SK-N-SH (cell line): ENCODE results near the gene ZDHHC12. TPM values are rescaled to one million over a fixed set of nuclear protein-coding genes. Genes with fewer than 3 reads are reported as not detected.

Source experiments
- CTCF ChIA-PET: fragments of 300-600, 350-600 bp; formaldehyde crosslinking; extraction: SDS; loops from one replicate; lab custom pipeline; 2021; lab: Yijun Ruan, JAX
- POLR2A ChIA-PET: fragments of 350-600 bp; sonication (Branson Sonifier 250); formaldehyde crosslinking; extraction: SDS; loops from one replicate; lab custom pipeline; 2020; ENCODE audit warnings: antibody characterized with exemption, inconsistent platforms; lab: Yijun Ruan, JAX
- DNase-seq: peaks from one replicate; pipeline ENCODE4 v3.0.0; 2012
- H2AFZ ChIP-seq: fragments of 200-600 bp; sonication (generic); 2 replicates; pipeline ENCODE4 v1.8.1; 2016; ENCODE audit warnings: antibody characterized with exemption, mild to moderate bottlenecking, low read depth
- H3F3A ChIP-seq: fragments of 200-600 bp; sonication (generic); replicated peaks from 2 replicates; pipeline ENCODE3; 2016; ENCODE audit warnings: antibody characterized with exemption, mild to moderate bottlenecking; ENCODE audit not compliant: insufficient read depth
- H3K27ac ChIP-seq, 2 experiments: fragments of 200-500 bp in 1 of 2; fragments of 200-600 bp in 1 of 2; sonication (Bioruptor generic) in 1 of 2; sonication (generic), shearing (Covaris generic) in 1 of 2; 2 replicates each; pipeline versions ENCODE4 v1.5.1 to v1.6.1; 2014 to 2016; ENCODE audit warnings: low read depth in 2 of 2, inconsistent platforms in 1 of 2, low read length in 1 of 2, mild to moderate bottlenecking in 1 of 2, mixed read lengths in 1 of 2
- H3K27me3 ChIP-seq: fragments of 200-600 bp; sonication (generic), shearing (Covaris generic); 2 replicates; pipeline ENCODE4 v1.6.1; 2016; ENCODE audit warnings: mixed run types; ENCODE audit not compliant: insufficient read depth
- H3K36me3 ChIP-seq, 2 experiments: fragments of 200-500 bp in 1 of 2; fragments of 200-600 bp in 1 of 2; sonication (Bioruptor generic) in 1 of 2; sonication (generic) in 1 of 2; replicated peaks in 1 of 2; 2 replicates each; pipeline versions ENCODE3 to v1.5.1; 2014 to 2016; ENCODE audit warnings: low read length in 1 of 2, mild to moderate bottlenecking in 1 of 2; ENCODE audit not compliant: insufficient read depth in 2 of 2, control insufficient read depth in 1 of 2
- H3K4me1 ChIP-seq, 2 experiments: fragments of 200-500 bp in 1 of 2; fragments of 200-600 bp in 1 of 2; sonication (Bioruptor generic) in 1 of 2; sonication (generic), shearing (Covaris generic) in 1 of 2; 2 replicates each; pipeline versions ENCODE4 v1.5.1 to v1.6.1; 2014 to 2016; ENCODE audit warnings: low read depth in 1 of 2, low read length in 1 of 2, mixed run types in 1 of 2; ENCODE audit not compliant: insufficient read depth in 2 of 2, control insufficient read depth in 1 of 2
- H3K4me2 ChIP-seq: fragments of 200-600 bp; sonication (generic), shearing (Covaris generic); 2 replicates; pipeline ENCODE4 v1.6.1; 2017; ENCODE audit warnings: mixed run types
- H3K4me3 ChIP-seq, 2 experiments: fragments of 200-500 bp in 1 of 2; fragments of 200-600 bp in 1 of 2; sonication (Bioruptor generic) in 1 of 2; sonication (generic), shearing (Covaris generic) in 1 of 2; 2 replicates each; pipeline versions ENCODE4 v1.5.1 to v1.8.1; 2014 to 2016; ENCODE audit warnings: low read depth in 2 of 2, inconsistent platforms in 1 of 2, low read length in 1 of 2, mild to moderate bottlenecking in 1 of 2, mixed read lengths in 1 of 2, moderate library complexity in 1 of 2
- H3K79me2 ChIP-seq: fragments of 200-600 bp; sonication (generic); 2 replicates; pipeline ENCODE4 v1.8.1; 2017; ENCODE audit warnings: mild to moderate bottlenecking; ENCODE audit not compliant: insufficient read depth
- H3K9ac ChIP-seq: fragments of 200-600 bp; sonication (generic); 2 replicates; pipeline ENCODE4 v1.6.1; 2017; ENCODE audit warnings: mixed run types
- H3K9me2 ChIP-seq: fragments of 200-600 bp; sonication (generic); 2 replicates; pipeline ENCODE4 v1.6.1; 2017; ENCODE audit warnings: mixed run types
- H3K9me3 ChIP-seq: fragments of 200-600 bp; sonication (generic); 2 replicates; pipeline ENCODE4 v1.6.1; 2017; ENCODE audit warnings: mixed run types, mild to moderate bottlenecking, moderate library complexity
- H4K20me1 ChIP-seq: fragments of 200-600 bp; sonication (generic); 2 replicates; pipeline ENCODE4 v1.6.1; 2017; ENCODE audit warnings: mild to moderate bottlenecking, mixed run types; ENCODE audit not compliant: insufficient read depth
- CHD2 ChIP-seq: fragments of 150-350 bp; IDR thresholded peaks from 2 replicates; pipeline ENCODE4 v1.6.1; 2018; ENCODE audit warnings: low read length; ENCODE audit not compliant: partially characterized antibody
- CTCF ChIP-seq: fragments of 200-600 bp; sonication (generic); IDR thresholded peaks from 2 replicates; pipeline ENCODE4 v1.6.1; 2017; ENCODE audit warnings: antibody characterized with exemption, mild to moderate bottlenecking, moderate library complexity
- ELF1 ChIP-seq: IDR thresholded peaks from 2 replicates; pipeline ENCODE4 v1.4.0; 2012
- EP300 ChIP-seq, 2 experiments: IDR thresholded peaks; 2 replicates each; pipeline versions ENCODE4 v1.4.0 to v1.6.1; 2012; ENCODE audit warnings: borderline replicate concordance in 1 of 2, low read depth in 1 of 2, low read length in 1 of 2
- EZH2phosphoT487 ChIP-seq: fragments of 200-600 bp; sonication (generic); IDR thresholded peaks from 2 replicates; pipeline ENCODE4 v1.6.1; 2017; ENCODE audit warnings: low read depth, mixed run types, mild to moderate bottlenecking, antibody characterized with exemption, moderate library complexity, borderline replicate concordance
- FOXM1 ChIP-seq: IDR thresholded peaks from 2 replicates; pipeline ENCODE4 v1.4.0; 2012; ENCODE audit warnings: low read depth, mild to moderate bottlenecking
- GABPA ChIP-seq: IDR thresholded peaks from 2 replicates; pipeline ENCODE4 v1.4.0; 2012; ENCODE audit warnings: low read depth, mild to moderate bottlenecking
- IRF3 ChIP-seq: fragments of 150-350 bp; IDR thresholded peaks from 2 replicates; pipeline ENCODE4 v1.6.1; 2016; ENCODE audit warnings: mild to moderate bottlenecking, low read depth, low read length
- JUND ChIP-seq: IDR thresholded peaks from 2 replicates; pipeline ENCODE4 v1.4.0; 2012
- MAX ChIP-seq: IDR thresholded peaks from 2 replicates; pipeline ENCODE4 v1.4.0; 2012; ENCODE audit warnings: low read depth
- MXI1 ChIP-seq: IDR thresholded peaks from 2 replicates; pipeline ENCODE4 v1.6.1; 2012; ENCODE audit warnings: mild to moderate bottlenecking, low read depth, low read length, improper control_type of control experiment
- NRF1 ChIP-seq: IDR thresholded peaks from 2 replicates; pipeline ENCODE4 v1.6.1; 2012; ENCODE audit warnings: low read depth, mild to moderate bottlenecking, low read length
- RAD21 ChIP-seq: IDR thresholded peaks from 2 replicates; pipeline ENCODE4 v1.6.1; 2012; ENCODE audit warnings: mild to moderate bottlenecking, low read length
- REST ChIP-seq: IDR thresholded peaks from 2 replicates; pipeline ENCODE4 v1.6.1; 2012; ENCODE audit warnings: mild to moderate bottlenecking, low read depth, low read length, moderate library complexity
- RFX5 ChIP-seq: IDR thresholded peaks from 2 replicates; pipeline ENCODE4 v1.6.1; 2012; ENCODE audit warnings: mild to moderate bottlenecking, improper control_type of control experiment, low read length
- SIN3A ChIP-seq: IDR thresholded peaks from 2 replicates; pipeline ENCODE4 v1.6.1; 2012; ENCODE audit warnings: low read depth, mild to moderate bottlenecking, low read length, moderate library complexity, borderline replicate concordance
- TAF1 ChIP-seq: IDR thresholded peaks from 2 replicates; pipeline ENCODE4 v1.6.1; 2012; ENCODE audit warnings: low read depth, mild to moderate bottlenecking, low read length, moderate library complexity, borderline replicate concordance
- TCF12 ChIP-seq: IDR thresholded peaks from 2 replicates; pipeline ENCODE4 v1.4.0; 2012
- TEAD4 ChIP-seq: IDR thresholded peaks from 2 replicates; pipeline ENCODE4 v1.4.0; 2012; ENCODE audit warnings: mild to moderate bottlenecking, borderline replicate concordance; ENCODE audit not compliant: insufficient read depth
- WGBS: methylation state at CpG from one replicate; pipeline ENCODE4 v1.1.6; 2017; ENCODE audit warnings: low lambda C conversion rate; 5-methylcytosine and 5-hydroxymethylcytosine counted together
- polyA plus RNA-seq, 3 experiments: library from polyadenylated mRNA; depleted of rRNA; stranded (reverse); fragments of >200 nt; gene quantifications; 2 replicates each; pipeline ENCODE4 v1.2.3, GENCODE V29; 2012

The ZDHHC12 gene
- polyA plus RNA-seq, 1 of the 3 experiments (the other 2 are of a cell fraction), result 51.3 TPM

GRCh38 chr9:128732576-128732975 lies 8.6 kb upstream of the ZDHHC12 start:
- TF ChIP-seq RAD21, result no peak
- TF ChIP-seq TEAD4, result no peak
- TF ChIP-seq NRF1, result no peak
- TF ChIP-seq JUND, result no peak
- TF ChIP-seq ELF1, result no peak
- no peak for TF ChIP-seq EZH2phosphoT487
- TF ChIP-seq GABPA, result no peak
- no peak for TF ChIP-seq TAF1
- no peak for TF ChIP-seq CTCF
- TF ChIP-seq CHD2, result no peak
- no peak for TF ChIP-seq SIN3A
- TF ChIP-seq MAX, result no peak
- TF ChIP-seq REST, result no peak
- no peak for TF ChIP-seq TCF12
- no peak for TF ChIP-seq MXI1
- no peak for TF ChIP-seq EP300 (IDR thresholded peaks at IDR 0.05; ENCODE audit: borderline replicate concordance in 1 of 2, low read depth in 1 of 2, low read length in 1 of 2)
- TF ChIP-seq IRF3, result no peak
- TF ChIP-seq FOXM1, result no peak
- TF ChIP-seq RFX5, result no peak
- Histone ChIP-seq H3K9me2 (no peaks in the 10 kb centered on the region), H3K27me3 (no peaks in the 10 kb centered on the region), H3K36me3 (peaks cover 2 to 4% of the 10 kb centered on the region in 2 experiments), H3K79me2 (no peaks in the 10 kb centered on the region), H3K4me1 (peaks cover 0 to 35% of the 10 kb centered on the region in 2 experiments; a peak in 1 of 4 replicates), H3K27ac (no peak overlapping the region), H3K9ac (no peak overlapping the region), H3K4me3 (no peak overlapping the region), H3K9me3 (no peaks in the 10 kb centered on the region), H4K20me1 (no peaks in the 10 kb centered on the region), H3F3A (peaks cover 4% of the 10 kb centered on the region), H2AFZ (no peak overlapping the region), H3K4me2 (no peak overlapping the region)
- POLR2A ChIA-PET, result interaction anchor here (0.6 kb wide), 1 partner anchor 251 kb away, joined by 5 read pairs; no protein-coding TSS in a partner anchor
- 97% methylated on average over 13 of the region's 13 CpGs for WGBS
- DNase-seq, result no peak
- CTCF ChIA-PET, result interaction anchor here (0.6 to 3.3 kb wide), 19 partner anchors 8 to 205 kb away, joined by 3 to 28 read pairs (median 5); partner anchors contain the start of genes ENDOG, PKN3, SPOUT1 and ZDHHC12
